NCI-H1105 (cell line): ENCODE results near the gene PTX4.

Source experiments
- DNase-seq: peaks from one replicate; lab custom pipeline; 2025; lab: John Stamatoyannopoulos, UW

The PTX4 gene

GRCh38 chr16:1459967-1460366 is 28.8 kb downstream of the PTX4 start:
- no peak for DNase-seq

GRCh38 chr16:1458977-1459341 is 29.8 kb downstream of the PTX4 start:
- no peak for DNase-seq

GRCh38 chr16:1458336-1458976 is 30.3 kb downstream of the PTX4 start:
- no peak for DNase-seq

GRCh38 chr16:1457489-1458245 is 31.1 kb downstream of the PTX4 start:
- no peak for DNase-seq

GRCh38 chr16:1456951-1457350 is 31.8 kb downstream of the PTX4 start:
- no peak for DNase-seq

GRCh38 chr16:1455190-1456171 is 33.3 kb downstream of the PTX4 start:
- DNase-seq: no peak

GRCh38 chr16:1454561-1454960 is 34.2 kb downstream of the PTX4 start:
- DNase-seq: no peak

- no peak for DNase-seq
Observed at GRCh38 chr16:1453316-1453715, 35.4 kb downstream of the PTX4 start.

GRCh38 chr16:1452530-1452929 is 36.2 kb downstream of the PTX4 start:
- no peak for DNase-seq

GRCh38 chr16:1451702-1452392 is 36.9 kb downstream of the PTX4 start:
- no peak for DNase-seq

- DNase-seq: no peak
Observed at GRCh38 chr16:1450841-1451240, 37.9 kb downstream of the PTX4 start.

- DNase-seq: no peak
Observed at GRCh38 chr16:1450218-1450617, 38.5 kb downstream of the PTX4 start.

- no peak for DNase-seq
Observed at GRCh38 chr16:1449201-1449788, 39.4 kb downstream of the PTX4 start.

- DNase-seq: no peak
Observed at GRCh38 chr16:1448536-1449116, 40.1 kb downstream of the PTX4 start.

GRCh38 chr16:1447965-1448364 is 40.8 kb downstream of the PTX4 start:
- DNase-seq: no peak

GRCh38 chr16:1446296-1447080 is 42.3 kb downstream of the PTX4 start:
- DNase-seq: no peak

- DNase-seq: no peak
Observed at GRCh38 chr16:1445518-1446203, 43.1 kb downstream of the PTX4 start.

GRCh38 chr16:1444730-1445517 is 43.8 kb downstream of the PTX4 start:
- no peak for DNase-seq
